Right lobe of liver (tissue), 6 donors: Measurements from ENCODE around the gene FOXP4. TPM values are rescaled to one million over a fixed set of nuclear protein-coding genes. Genes with fewer than 3 reads are reported as not detected.

ENCODE experiments used
- ATAC-seq, 4 donors: fragments of 200-7000 bp; cut with Tn5 transposase; one replicate each; pipeline ENCODE4 v1.9.1; 2020; ENCODE audit warnings: mild to moderate bottlenecking in 4 of 4, moderate library complexity in 4 of 4
- DNase-seq, 3 donors: peaks; one replicate each; pipeline ENCODE4 v3.0.0-alpha.2; 2020
- H3K27ac ChIP-seq, 3 donors: fragments of 200-600 bp; one replicate each; pipeline ENCODE4 v1.8.0; 2022
- H3K27me3 ChIP-seq, 2 donors: fragments of 200-600 bp; one replicate each; pipeline ENCODE4 v1.8.0; 2022
- H3K36me3 ChIP-seq, 4 donors: fragments of 200-600 bp; sonication (generic) in 1 of 4; one replicate each; pipeline versions ENCODE4 v1.5.1 to v1.8.0; 2017 to 2022; ENCODE audit warnings: control low read depth in 1 of 4
- H3K4me1 ChIP-seq, 4 donors: fragments of 200-600 bp; sonication (generic) in 1 of 4; one replicate each; pipeline versions ENCODE4 v1.5.1 to v1.8.0; 2017 to 2022; ENCODE audit warnings: control low read depth in 1 of 4
- H3K4me3 ChIP-seq, 3 donors: fragments of 200-600 bp; one replicate each; pipeline ENCODE4 v1.8.0; 2022
- H3K9me3 ChIP-seq, 4 donors: fragments of 200-600 bp; sonication (generic) in 1 of 4; one replicate each; pipeline versions ENCODE4 v1.5.1 to v1.8.0; 2017 to 2022; ENCODE audit warnings: control low read depth in 1 of 4
- CTCF ChIP-seq, 4 donors: fragments of 200-600 bp in 3 of 4; fragments of 450-650 bp in 1 of 4; IDR thresholded peaks; one replicate each; pipeline versions ENCODE4 v1.5.1 to v1.8.0; 2016 to 2022; ENCODE audit warnings: antibody characterized with exemption in 4 of 4, mild to moderate bottlenecking in 2 of 4
- POLR2A ChIP-seq: fragments of 450-650 bp; IDR thresholded peaks from one replicate; pipeline ENCODE4 v1.6.1; 2017; ENCODE audit warnings: antibody characterized with exemption, mild to moderate bottlenecking
- WGBS: methylation state at CpG from one replicate; pipeline ENCODE4 v1.1.6; 2018; ENCODE audit warnings: low coverage, low lambda C conversion rate; ENCODE audit not compliant: insufficient coverage; ENCODE audit errors: missing lambda C conversion rate; 5-methylcytosine and 5-hydroxymethylcytosine counted together
- intact Hi-C, 2 donors: fragments of 100-400 bp; cut with DNase I; formaldehyde crosslinking; loops; one replicate each; pipeline versions ENCODE4 v1.11.2 to v1.14.1; 2022
- total RNA-seq, 6 experiments: library from RNA; depleted of rRNA in 2 of 6; stranded (reverse); fragments of >200 nt in 2 of 6; fragmentation: NEBNext Ultra II Directional in 3 of 6; extraction: Animal tissue kit (Norgen Biotek cat#: 25700) in 3 of 6; gene quantifications; one replicate each; pipeline versions ENCODE4 v1.1.0 to v1.2.4, GENCODE V29; 2016 to 2023
- donor health status: DM: no; HTN: yes; CAD: no.
- donor health status: DM: no; HTN: no; CAD: no.
- donor health status: DM: no; HTN: no; CAD: no.
- donor health status: DM: no; HTN: yes; CAD: no.
- donor health status: DM: no; HTN: yes; CAD: no.

The FOXP4 gene
- total RNA-seq, 6 experiments from 2014 or later, result 12.6 to 19.2 (median 14.9) TPM

GRCh38 chr6:41584668-41585205 lies 38.6 kb downstream of the FOXP4 start:
- H3K4me3 ChIP-seq, result no peak overlapping the region
- no peaks in the 10 kb centered on the region for H3K27me3 ChIP-seq
- DNase-seq (peak; percentile 73 to 91 (median 90)), ATAC-seq (peak; percentile 83 to 93 (median 90))
- peaks cover 0 to 37% (median 14%) of the 10 kb centered on the region in 4 donors for H3K4me1 ChIP-seq
- H3K27ac ChIP-seq, result peak overlapping the region; percentile 63 to 94 (median 87)
- 40% methylated on average over 1 of the region's 11 CpGs for WGBS
- intact Hi-C loops, result no loop called here
- no peak for TF ChIP-seq CTCF (IDR thresholded peaks at IDR 0.05)
- TF ChIP-seq POLR2A, result no peak
- no peaks in the 10 kb centered on the region for H3K9me3 ChIP-seq
- H3K36me3 ChIP-seq, result peaks cover 0 to 11% (median 3%) of the 10 kb centered on the region in 4 donors

- Histone ChIP-seq H3K4me1 (peaks cover 0 to 37% (median 14%) of the 10 kb centered on the region in 4 donors), H3K36me3 (peaks cover 0 to 16% (median 3%) of the 10 kb centered on the region in 4 donors), H3K4me3 (no peak overlapping the region), H3K27ac (peak overlapping the region; percentile 63 to 94 (median 87)), H3K9me3 (no peaks in the 10 kb centered on the region), H3K27me3 (no peaks in the 10 kb centered on the region)
- intact Hi-C loops, result no loop called here
- 78% methylated on average over 6 of the region's 9 CpGs for WGBS
- ATAC-seq (no peak), DNase-seq (no peak)
- TF ChIP-seq CTCF (IDR thresholded peaks at IDR 0.05) (no peak), POLR2A (no peak)
Measured at GRCh38 chr6:41585605-41586004, 39.4 kb downstream of the FOXP4 start.

GRCh38 chr6:41586252-41587007 lies 40.2 kb downstream of the FOXP4 start:
- no CpG with 5 or more reads among the region's 28 CpGs for WGBS
- no peak for ATAC-seq
- Histone ChIP-seq H3K4me1 (peaks cover 0 to 37% (median 14%) of the 10 kb centered on the region in 4 donors), H3K27ac (peak overlapping the region in 1 of 3 donors; percentile 94), H3K27me3 (no peaks in the 10 kb centered on the region), H3K36me3 (peaks cover 0 to 20% (median 3%) of the 10 kb centered on the region in 4 donors), H3K4me3 (no peak overlapping the region), H3K9me3 (no peaks in the 10 kb centered on the region)
- TF ChIP-seq POLR2A, result no peak
- intact Hi-C loops, result no loop called here
- DNase-seq, result no peak

GRCh38 chr6:41587131-41587879 lies 41.1 kb downstream of the FOXP4 start:
- DNase-seq, result no peak
- Histone ChIP-seq H3K36me3 (peaks cover 0 to 17% (median 3%) of the 10 kb centered on the region in 4 donors), H3K9me3 (no peaks in the 10 kb centered on the region), H3K27ac (no peak overlapping the region), H3K4me3 (no peak overlapping the region), H3K27me3 (no peaks in the 10 kb centered on the region), H3K4me1 (peaks cover 0 to 30% (median 14%) of the 10 kb centered on the region in 4 donors)
- WGBS, result 80% methylated on average over 4 of the region's 26 CpGs
- ATAC-seq, result no peak
- intact Hi-C loops, result no loop called here
- TF ChIP-seq CTCF (IDR thresholded peaks at IDR 0.05) (no peak), POLR2A (no peak)
